PFSK-1 (cell line): ENCODE measurements around the gene PRKCE.

Experiments
- SIN3A ChIP-seq: IDR thresholded peaks from 2 replicates; pipeline ENCODE4 v1.6.1; 2012; ENCODE audit warnings: mild to moderate bottlenecking, low read length, moderate library complexity, borderline replicate concordance; ENCODE audit not compliant: insufficient read depth
- TAF1 ChIP-seq: IDR thresholded peaks from 2 replicates; pipeline ENCODE4 v1.6.1; 2012; ENCODE audit warnings: low read length, control low read depth, borderline replicate concordance; ENCODE audit not compliant: insufficient read depth

GRCh38 chr2:46050027-46050426 lies 398.6 kb downstream of the PRKCE start:
- TF ChIP-seq TAF1: no peak
- no peak for TF ChIP-seq SIN3A
